Measurements from ENCODE around the gene FERMT1.

GRCh38 chr20:6053776-6054688 is 68.8 kb downstream of the FERMT1 start, which contains the start of gene LRRN4:
- TF ChIP-seq CTCF (IDR thresholded peaks at IDR 0.05) = no peak
- TF ChIP-seq EP300 (IDR thresholded peaks at IDR 0.05) = no peak

Data from ovary (tissue), 3 donors.